Mesodermal cell (in vitro differentiated cells): ENCODE measurements around the gene REPS1.
"Not testable (repeated sequence)": the region's sequence is repeated elsewhere in the genome, so short reads cannot be mapped to it uniquely, and the experiment has no call there.

Experiments
- H3K27ac ChIP-seq: 2 replicates; pipeline ENCODE4 v1.7.0; 2013; ENCODE audit warnings: mild to moderate bottlenecking, low read depth, low read length, moderate library complexity; ENCODE audit not compliant: severe bottlenecking
- H3K36me3 ChIP-seq: 2 replicates; pipeline ENCODE4 v1.7.1; 2013; ENCODE audit warnings: mild to moderate bottlenecking, low read length, moderate library complexity; ENCODE audit not compliant: control insufficient read depth, insufficient read depth
- H3K4me1 ChIP-seq: one replicate; pipeline ENCODE4 v1.7.1; 2013; ENCODE audit warnings: mild to moderate bottlenecking, low read length; ENCODE audit not compliant: insufficient read depth, control insufficient read depth, poor library complexity, severe bottlenecking
- H3K4me3 ChIP-seq: 2 replicates; pipeline ENCODE4 v1.7.0; 2013; ENCODE audit warnings: low read length, control low read depth, mild to moderate bottlenecking; ENCODE audit not compliant: insufficient read depth, poor library complexity, severe bottlenecking; ENCODE audit errors: extremely low read depth
- H3K9me3 ChIP-seq: 2 replicates; pipeline ENCODE4 v1.7.1; 2013; ENCODE audit warnings: mild to moderate bottlenecking, low read length, moderate library complexity; ENCODE audit not compliant: control insufficient read depth
- WGBS, 2 experiments: methylation state at CpG; one replicate each; pipeline ENCODE4 v1.1.5; 2013; ENCODE audit warnings: missing lambda C conversion rate in 2 of 2; ENCODE audit not compliant: insufficient coverage in 2 of 2; 5-methylcytosine and 5-hydroxymethylcytosine counted together

REPS1 gene

GRCh38 chr6:138999949-139000725, 12.1 kb upstream of the REPS1 start:
- Histone ChIP-seq H3K9me3 (no peaks in the 10 kb centered on the region), H3K27ac (no peak overlapping the region), H3K36me3 (no peaks in the 10 kb centered on the region), H3K4me1 (no peaks in the 10 kb centered on the region), H3K4me3 (no peak overlapping the region)
- 88 to 89% methylated on average over 1 of the region's 4 CpGs for WGBS, 2 experiments

- Histone ChIP-seq H3K4me1 (no peaks in the 10 kb centered on the region), H3K27ac (no peak overlapping the region), H3K9me3 (no peaks in the 10 kb centered on the region), H3K36me3 (no peaks in the 10 kb centered on the region), H3K4me3 (no peak overlapping the region)
- WGBS, 2 experiments, result 80 to 100% methylated on average over 1 to 2 of the region's 5 CpGs
These were observed 9.1 kb upstream of the REPS1 start for GRCh38 chr6:138997136-138997535.

GRCh38 chr6:138996524-138996923, 8.5 kb upstream of the REPS1 start:
- H3K36me3 ChIP-seq, result no peaks in the 10 kb centered on the region
- H3K9me3 ChIP-seq, result no peaks in the 10 kb centered on the region
- no peak overlapping the region for H3K27ac ChIP-seq
- WGBS, 2 experiments, result 100% methylated on average over 1 of the region's 3 CpGs
- no peak overlapping the region for H3K4me3 ChIP-seq
- no peaks in the 10 kb centered on the region for H3K4me1 ChIP-seq

- WGBS, 2 experiments, result 92 to 100% methylated on average over 1 of the region's 1 CpG
- not testable (repeated sequence) for H3K4me3 ChIP-seq, H3K27ac ChIP-seq, H3K4me1 ChIP-seq, H3K36me3 ChIP-seq, H3K9me3 ChIP-seq
These were observed 5.4 kb upstream of the REPS1 start for GRCh38 chr6:138993410-138993809.

GRCh38 chr6:138992965-138993364, 4.9 kb upstream of the REPS1 start:
- H3K9me3 ChIP-seq, H3K27ac ChIP-seq, H3K36me3 ChIP-seq, H3K4me3 ChIP-seq, H3K4me1 ChIP-seq: not testable (repeated sequence)
- WGBS, 2 experiments, result 93 to 94% methylated on average over 4 of the region's 5 CpGs

GRCh38 chr6:138991206-138991605, 3.2 kb upstream of the REPS1 start:
- Histone ChIP-seq H3K36me3 (no peaks in the 10 kb centered on the region), H3K4me3 (no peak overlapping the region), H3K4me1 (peaks cover 3% of the 10 kb centered on the region), H3K9me3 (no peaks in the 10 kb centered on the region), H3K27ac (no peak overlapping the region)
- 88 to 92% methylated on average over 5 of the region's 5 CpGs for WGBS, 2 experiments

GRCh38 chr6:138989098-138989983, 1.3 kb upstream of the REPS1 start:
- 94 to 98% methylated on average over 4 to 5 of the region's 5 CpGs for WGBS, 2 experiments
- H3K4me3 ChIP-seq, result no peak overlapping the region

GRCh38 chr6:138988469-138988834, 399 bp upstream of the REPS1 start:
- Histone ChIP-seq H3K4me3 (peak overlapping the region; percentile 90), H3K27ac (peak overlapping the region; percentile 24), H3K36me3 (no peaks in the 10 kb centered on the region), H3K9me3 (no peaks in the 10 kb centered on the region), H3K4me1 (peaks cover 10% of the 10 kb centered on the region)
- WGBS, 2 experiments, result 25 to 35% methylated on average over 8 to 10 of the region's 11 CpGs

More at GRCh38 chr6:138989098-138989983, 1.3 kb upstream of the REPS1 start:
- Histone ChIP-seq H3K27ac (no peak overlapping the region), H3K9me3 (no peaks in the 10 kb centered on the region), H3K36me3 (no peaks in the 10 kb centered on the region), H3K4me1 (peaks cover 7% of the 10 kb centered on the region)

- Histone ChIP-seq H3K4me3 (peak overlapping the region; percentile 90), H3K27ac (no peak overlapping the region), H3K4me1 (peaks cover 10% of the 10 kb centered on the region), H3K9me3 (no peaks in the 10 kb centered on the region), H3K36me3 (no peaks in the 10 kb centered on the region)
- WGBS, 2 experiments, result 0 to 1% methylated on average over 17 to 25 of the region's 35 CpGs
These were observed 892 bp downstream of the REPS1 start for GRCh38 chr6:138987080-138987642.

GRCh38 chr6:138986578-138986977, 1.5 kb downstream of the REPS1 start:
- WGBS, 2 experiments, result 12 to 15% methylated on average over 3 of the region's 3 CpGs
- peak overlapping the region; percentile 90 for H3K4me3 ChIP-seq
- H3K36me3 ChIP-seq, result no peaks in the 10 kb centered on the region
- H3K9me3 ChIP-seq, result no peaks in the 10 kb centered on the region
- no peak overlapping the region for H3K27ac ChIP-seq
- peaks cover 11% of the 10 kb centered on the region for H3K4me1 ChIP-seq
